ENCODE results near the gene DGKB.

GRCh38 chr7:14770614-14771013, 131.9 kb downstream of the DGKB start:
- TF ChIP-seq CTCF (conservative IDR thresholded peaks at IDR 0.05 in 1 of 2, IDR thresholded peaks at IDR 0.05 in 1 of 2; ENCODE audit: extremely low read depth in 1 of 2, insufficient read depth in 1 of 2, low read depth in 1 of 2, low read length in 2 of 2): no peak
- TF ChIP-seq EZH2 (IDR thresholded peaks at IDR 0.05; ENCODE audit: borderline replicate concordance, low read length): no peak

Measured in mammary epithelial cell (primary cell).